SHP77 treated with DMSO at 0.1 percent for 48 hours (cell line): ENCODE measurements around the gene SLC31A2.
"Not testable (repeated sequence)": the region's sequence is repeated elsewhere in the genome, so short reads cannot be mapped to it uniquely, and the experiment has no call there.

Experiments used
- DNase-seq: peaks from one replicate; lab custom pipeline; 2025; lab: John Stamatoyannopoulos, UW

Gene SLC31A2, protein sequence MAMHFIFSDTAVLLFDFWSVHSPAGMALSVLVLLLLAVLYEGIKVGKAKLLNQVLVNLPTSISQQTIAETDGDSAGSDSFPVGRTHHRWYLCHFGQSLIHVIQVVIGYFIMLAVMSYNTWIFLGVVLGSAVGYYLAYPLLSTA

DNA sequence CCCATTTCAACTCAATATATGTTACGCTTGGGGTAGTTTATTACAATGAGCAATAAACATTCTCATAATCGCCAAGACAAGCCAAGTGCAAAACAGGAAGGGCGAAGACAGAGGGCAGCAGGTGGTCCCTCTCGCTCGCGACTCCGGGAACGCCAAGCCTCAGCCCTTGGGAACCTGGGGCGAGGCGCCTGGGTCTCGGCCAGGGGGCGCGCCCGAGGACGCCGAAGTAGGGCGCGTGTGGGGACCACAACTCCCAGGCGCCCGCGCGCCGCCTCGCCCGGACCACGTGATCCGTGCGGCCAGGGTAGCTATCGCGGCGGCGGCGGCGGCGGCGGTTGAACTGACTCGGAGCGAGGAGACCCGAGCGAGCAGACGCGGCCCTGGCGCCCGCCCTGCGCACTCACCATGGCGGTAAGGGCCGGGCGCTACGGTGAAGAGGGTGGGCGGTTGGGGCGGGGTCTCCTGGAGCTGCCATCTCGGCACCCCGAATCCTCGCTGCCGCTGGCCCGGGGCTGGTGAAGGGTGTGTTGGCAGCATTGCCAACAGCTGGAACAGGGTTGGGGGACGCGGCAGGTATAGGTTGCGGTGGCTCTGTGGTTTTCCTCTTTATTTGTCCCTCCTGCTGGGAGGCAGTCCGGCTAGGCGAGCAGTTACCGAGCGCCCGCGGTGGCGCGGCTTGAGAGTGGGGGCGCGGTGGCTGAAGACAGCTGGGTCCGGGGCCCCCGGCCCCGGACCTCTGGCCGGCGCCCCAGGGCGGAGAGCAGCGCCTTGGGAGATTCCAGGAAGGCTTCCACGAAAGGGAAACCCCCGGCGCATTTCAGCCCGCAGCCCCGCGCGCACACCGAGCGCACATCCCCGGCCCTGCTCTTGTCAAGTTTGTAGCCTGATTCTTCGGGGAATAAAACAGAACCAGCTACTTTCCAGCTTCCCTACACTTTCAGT, at the start of gene SLC31A2:
Gene SLC31A2, plus strand, starts transcription at position 338 of the 942 bp plus-strand sequence. Its CDS starts 68 bp downstream, at position 406.
- DNase-seq: peak; percentile 41

DNA sequence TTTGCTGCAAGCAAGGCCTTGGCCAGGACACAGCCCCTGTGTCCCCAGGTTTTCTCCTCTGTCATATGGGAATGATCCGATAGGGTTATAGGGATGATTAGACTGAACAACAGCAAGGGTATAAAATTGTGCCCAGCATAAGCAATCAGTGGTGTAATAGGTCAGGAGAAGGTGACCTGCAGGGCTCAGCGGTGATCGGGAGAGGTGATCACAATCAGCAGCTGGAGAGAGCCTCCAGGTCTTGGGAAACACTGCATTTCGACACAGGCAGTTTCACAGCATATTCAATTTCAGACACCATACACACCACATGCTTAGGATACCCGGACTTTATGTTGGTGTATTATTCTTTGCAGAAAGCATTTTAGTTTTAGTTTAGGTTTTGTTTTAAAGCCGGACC, 45.5 kb upstream of the SLC31A2 start:
- not testable (repeated sequence) for DNase-seq

GRCh38 chr9:113111065-113111951, 39.5 kb upstream of the SLC31A2 start:
- not testable (repeated sequence) for DNase-seq

DNA sequence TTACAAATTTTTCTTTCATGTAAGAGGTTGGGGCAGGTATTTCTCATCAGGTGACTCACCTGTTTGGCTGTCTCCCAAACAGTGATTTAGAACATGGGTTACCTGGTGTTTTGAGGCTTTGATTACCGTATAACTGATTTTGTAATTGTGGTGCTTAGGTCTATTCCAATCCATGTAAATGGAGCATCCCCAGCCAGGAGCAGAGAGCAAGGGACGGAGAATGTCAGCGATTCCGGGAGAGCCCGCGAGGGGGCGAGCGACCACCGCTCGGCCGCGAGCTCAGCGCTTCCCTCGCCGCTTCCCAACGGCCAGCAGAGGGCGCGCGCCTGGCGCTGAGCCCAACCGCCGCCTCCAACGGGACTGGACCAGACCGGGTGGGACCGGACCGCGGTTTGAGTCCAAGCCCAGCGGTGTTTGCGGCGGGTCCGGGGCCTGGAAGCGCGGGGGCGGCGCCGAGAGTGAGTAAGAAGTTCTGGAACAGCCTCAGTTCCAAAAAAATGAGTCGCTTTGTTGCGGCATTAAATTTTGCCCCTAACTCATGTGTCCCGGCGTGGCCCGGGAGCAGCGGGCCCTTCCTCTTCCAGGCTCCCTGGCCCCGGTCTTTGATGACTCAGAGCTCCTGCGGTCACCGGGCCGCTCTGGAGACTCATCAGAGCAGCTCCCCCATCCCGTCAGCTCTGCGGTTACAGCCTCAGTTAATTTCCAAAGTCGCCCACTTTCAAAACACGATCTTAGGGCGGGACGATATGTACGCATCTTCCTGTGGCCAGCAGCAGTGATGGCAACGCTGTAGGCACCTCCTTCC, 37.9 kb upstream of the SLC31A2 start:
- not testable (repeated sequence) for DNase-seq

DNA sequence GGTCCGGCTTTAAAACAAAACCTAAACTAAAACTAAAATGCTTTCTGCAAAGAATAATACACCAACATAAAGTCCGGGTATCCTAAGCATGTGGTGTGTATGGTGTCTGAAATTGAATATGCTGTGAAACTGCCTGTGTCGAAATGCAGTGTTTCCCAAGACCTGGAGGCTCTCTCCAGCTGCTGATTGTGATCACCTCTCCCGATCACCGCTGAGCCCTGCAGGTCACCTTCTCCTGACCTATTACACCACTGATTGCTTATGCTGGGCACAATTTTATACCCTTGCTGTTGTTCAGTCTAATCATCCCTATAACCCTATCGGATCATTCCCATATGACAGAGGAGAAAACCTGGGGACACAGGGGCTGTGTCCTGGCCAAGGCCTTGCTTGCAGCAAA, 32.0 kb upstream of the SLC31A2 start:
- not testable (repeated sequence) for DNase-seq

GRCh38 chr9:113125386-113126035, 25.3 kb upstream of the SLC31A2 start:
- no peak for DNase-seq

GRCh38 chr9:113129466-113129865, 21.3 kb upstream of the SLC31A2 start:
- DNase-seq: no peak

- no peak for DNase-seq
Observed at GRCh38 chr9:113129884-113130283, 20.9 kb upstream of the SLC31A2 start.

DNA sequence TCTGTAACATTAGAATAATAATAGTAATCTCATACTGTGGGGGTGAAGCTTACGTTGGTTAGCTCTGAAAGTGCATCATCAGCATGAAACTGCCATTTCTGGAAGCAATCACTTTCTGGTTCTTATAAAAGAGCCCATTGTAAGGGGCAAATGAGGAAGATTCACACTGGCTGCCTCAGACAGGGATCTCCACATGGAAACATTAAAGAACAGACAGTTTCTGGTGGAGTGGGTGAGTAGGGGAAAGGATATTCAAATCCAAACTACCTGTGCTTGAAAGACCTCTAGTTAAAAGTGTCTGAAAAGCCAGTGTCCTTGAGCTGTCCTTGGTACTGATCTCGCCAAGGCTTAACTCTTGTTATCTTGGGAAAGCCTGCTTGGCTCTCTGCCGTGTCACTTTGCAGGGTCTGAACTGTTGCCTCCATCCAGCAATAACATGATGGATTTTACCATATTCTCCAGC, 19.1 kb upstream of the SLC31A2 start:
- no peak for DNase-seq

- no peak for DNase-seq
Observed at GRCh38 chr9:113137196-113138168, 13.3 kb upstream of the SLC31A2 start.

- DNase-seq: no peak
Observed at GRCh38 chr9:113138760-113139159, 12.0 kb upstream of the SLC31A2 start.

DNA sequence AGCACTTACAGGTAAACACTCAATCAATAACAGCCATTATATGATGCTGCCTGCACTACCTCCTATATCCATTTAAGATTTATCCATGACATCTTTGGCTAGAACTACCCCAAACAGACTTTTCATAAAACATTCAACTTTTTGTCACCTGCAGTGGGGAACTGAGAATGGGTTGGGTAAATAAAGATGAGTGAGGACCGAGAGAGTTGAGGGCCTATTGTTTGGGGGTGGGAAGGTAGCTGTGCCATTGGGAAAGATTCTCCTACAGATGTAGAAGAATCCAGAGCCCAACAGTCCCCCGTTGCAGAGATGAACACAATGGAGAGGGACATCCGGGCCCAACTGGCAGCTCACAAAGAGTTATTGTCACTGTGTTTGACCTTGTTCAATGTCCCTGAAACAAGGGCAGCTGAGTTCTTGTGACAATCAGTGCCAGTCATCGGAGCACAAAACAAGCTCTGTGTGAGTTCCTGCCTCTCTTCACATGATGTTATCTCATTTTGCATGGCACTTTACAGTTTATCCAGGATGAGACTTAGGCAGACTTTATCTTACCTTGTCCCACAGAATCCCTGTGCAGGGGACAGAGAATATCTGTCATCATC, 11.5 kb upstream of the SLC31A2 start:
- DNase-seq: no peak

DNA sequence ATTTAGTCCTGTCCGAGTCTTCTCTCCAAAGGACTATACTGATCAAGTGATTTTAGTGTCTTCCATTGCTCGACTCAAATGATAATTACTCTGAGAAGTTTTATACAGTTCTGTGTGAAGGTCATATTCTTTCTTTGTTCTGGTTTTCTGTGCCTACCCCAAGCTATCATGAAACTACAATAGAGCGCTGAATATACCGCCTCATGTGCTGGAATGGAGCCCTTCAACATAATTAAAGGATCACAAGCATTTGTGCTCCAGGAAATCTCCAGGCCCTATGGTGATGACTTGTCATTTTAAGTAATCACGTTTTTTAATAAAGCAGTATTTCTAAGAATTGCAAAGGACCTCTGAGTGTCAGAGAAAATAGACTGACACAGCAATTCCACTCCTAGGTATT, 10.9 kb upstream of the SLC31A2 start:
- DNase-seq: no peak

GRCh38 chr9:113140896-113141295, 9.9 kb upstream of the SLC31A2 start:
- not testable (repeated sequence) for DNase-seq

- no peak for DNase-seq
Observed at GRCh38 chr9:113143432-113144227, 7.2 kb upstream of the SLC31A2 start.

DNA sequence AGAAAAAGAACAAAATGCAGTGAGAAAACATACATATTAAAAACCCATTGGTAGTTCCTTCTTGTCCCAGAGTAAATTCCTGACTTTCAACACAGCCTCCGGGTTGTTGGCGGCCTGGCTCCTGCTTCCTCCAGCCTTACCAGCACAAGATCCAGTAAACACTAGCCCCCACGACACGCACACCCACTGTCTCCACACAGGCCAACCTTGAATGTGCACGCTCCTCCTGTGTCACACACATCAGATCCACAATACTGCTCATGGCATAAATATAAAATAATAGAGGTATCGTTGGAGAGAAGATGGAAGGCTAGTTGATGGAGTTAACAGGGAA, 2.5 kb upstream of the SLC31A2 start:
- no peak for DNase-seq

DNA sequence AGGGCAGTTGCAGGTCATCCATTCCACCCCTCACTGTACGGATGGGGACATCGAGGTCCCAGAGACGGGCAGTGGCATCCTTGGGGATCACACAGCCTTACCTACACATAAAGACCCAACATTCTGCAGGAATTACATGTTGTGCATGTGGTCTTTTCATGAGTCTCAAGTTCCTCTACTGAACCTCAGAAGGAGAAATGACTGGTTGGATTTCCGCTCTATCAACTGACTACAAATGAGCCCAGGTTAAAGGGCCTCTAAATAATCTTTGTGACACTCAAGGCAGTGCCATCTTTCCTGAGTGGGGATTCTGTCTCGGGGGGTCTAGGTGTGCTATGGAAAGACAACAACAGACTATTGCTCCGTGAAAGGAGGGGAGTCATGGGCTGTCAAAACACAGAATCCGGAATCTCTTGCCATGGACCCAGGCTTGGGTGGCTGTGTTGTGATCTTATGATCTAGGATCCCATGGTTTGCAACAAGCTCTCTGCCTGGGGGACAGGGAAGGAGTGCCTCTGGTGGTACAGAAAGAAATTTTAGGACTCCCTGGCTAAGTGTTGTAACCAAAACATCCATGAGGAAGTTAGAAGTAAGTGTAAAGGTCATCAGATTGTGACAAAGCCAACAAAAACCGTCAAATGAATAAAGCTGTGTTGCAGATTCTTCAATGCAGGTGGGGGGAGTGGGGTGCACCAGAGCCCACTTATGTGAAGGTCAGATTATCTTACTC, 1.9 kb upstream of the SLC31A2 start:
- no peak for DNase-seq

DNA sequence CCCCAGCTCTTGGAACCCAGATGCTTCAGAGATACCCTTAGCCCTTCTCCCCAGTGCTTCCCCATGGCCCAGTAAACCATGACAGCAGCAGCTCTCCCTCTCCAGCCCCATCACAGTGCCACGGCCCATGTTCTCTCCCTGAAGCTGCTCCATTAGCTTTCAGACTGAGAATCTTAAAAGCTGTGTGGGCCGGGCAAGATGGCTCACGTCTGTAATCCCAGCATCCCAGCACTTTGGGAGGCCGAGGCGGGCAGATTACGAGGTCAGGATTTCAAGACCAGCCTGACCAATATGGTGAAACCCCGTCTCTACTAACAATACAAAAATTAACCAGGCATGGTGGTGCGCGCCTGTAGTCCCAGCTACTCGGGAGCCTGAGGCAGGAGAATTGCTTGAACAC, 1.2 kb upstream of the SLC31A2 start:
- not testable (repeated sequence) for DNase-seq
